ENCODE data around the gene SLIT3.

SLIT3 gene

GRCh38 chr5:168865968-168866367 lies 435.0 kb downstream of the SLIT3 start:
- no peaks in the 10 kb centered on the region for H3K4me1 ChIP-seq (ENCODE audit: low read length)
- no peak overlapping the region for H3K4me2 ChIP-seq (ENCODE audit: low read length)
- no peak overlapping the region for H3K9ac ChIP-seq (ENCODE audit: low read length)
- H3K36me3 ChIP-seq (replicated peaks; ENCODE audit: low read depth, low read length) = no peaks in the 10 kb centered on the region
- H3K79me2 ChIP-seq (ENCODE audit: low read length) = no peaks in the 10 kb centered on the region
- H3K9me3 ChIP-seq (ENCODE audit: insufficient read depth, low read length) = no peaks in the 10 kb centered on the region
- H3K27ac ChIP-seq (ENCODE audit: low read length) = no peak overlapping the region
- peaks cover 68% of the 10 kb centered on the region for H3K27me3 ChIP-seq (ENCODE audit: low read depth, low read length)
- no peak overlapping the region for H2AFZ ChIP-seq (ENCODE audit: low read depth, low read length)
- no peak overlapping the region for H3K4me3 ChIP-seq (ENCODE audit: low read length)
- no peaks in the 10 kb centered on the region for H4K20me1 ChIP-seq (ENCODE audit: insufficient read depth, low read length)
- TF ChIP-seq CTCF (IDR thresholded peaks at IDR 0.05; ENCODE audit: low read depth, low read length) (no peak), EZH2phosphoT487 (IDR thresholded peaks at IDR 0.05; ENCODE audit: low read depth) (no peak)

GRCh38 chr5:168863021-168863420 lies 437.9 kb downstream of the SLIT3 start:
- Histone ChIP-seq H3K9ac (ENCODE audit: low read length) (no peak overlapping the region), H4K20me1 (ENCODE audit: insufficient read depth, low read length) (no peaks in the 10 kb centered on the region), H3K4me2 (ENCODE audit: low read length) (no peak overlapping the region), H2AFZ (ENCODE audit: low read depth, low read length) (no peak overlapping the region), H3K9me3 (ENCODE audit: insufficient read depth, low read length) (no peaks in the 10 kb centered on the region), H3K4me1 (ENCODE audit: low read length) (no peaks in the 10 kb centered on the region), H3K27ac (ENCODE audit: low read length) (no peak overlapping the region), H3K36me3 (replicated peaks; ENCODE audit: low read depth, low read length) (no peaks in the 10 kb centered on the region), H3K4me3 (ENCODE audit: low read length) (no peak overlapping the region), H3K27me3 (ENCODE audit: low read depth, low read length) (peaks cover 73% of the 10 kb centered on the region), H3K79me2 (ENCODE audit: low read length) (no peaks in the 10 kb centered on the region)
- no peak for TF ChIP-seq CTCF (IDR thresholded peaks at IDR 0.05; ENCODE audit: low read depth, low read length)
- TF ChIP-seq EZH2phosphoT487 (IDR thresholded peaks at IDR 0.05; ENCODE audit: low read depth) = no peak

GRCh38 chr5:168860503-168860902 lies 440.4 kb downstream of the SLIT3 start:
- H3K79me2 ChIP-seq (ENCODE audit: low read length) = no peaks in the 10 kb centered on the region
- H3K4me1 ChIP-seq (ENCODE audit: low read length) = no peaks in the 10 kb centered on the region
- TF ChIP-seq EZH2phosphoT487 (IDR thresholded peaks at IDR 0.05; ENCODE audit: low read depth) (no peak), CTCF (IDR thresholded peaks at IDR 0.05; ENCODE audit: low read depth, low read length) (no peak)
- H3K36me3 ChIP-seq (replicated peaks; ENCODE audit: low read depth, low read length) = no peaks in the 10 kb centered on the region
- no peak overlapping the region for H2AFZ ChIP-seq (ENCODE audit: low read depth, low read length)
- H3K27me3 ChIP-seq (ENCODE audit: low read depth, low read length) = peaks cover 63% of the 10 kb centered on the region
- H3K9me3 ChIP-seq (ENCODE audit: insufficient read depth, low read length) = no peaks in the 10 kb centered on the region
- no peak overlapping the region for H3K27ac ChIP-seq (ENCODE audit: low read length)
- no peaks in the 10 kb centered on the region for H4K20me1 ChIP-seq (ENCODE audit: insufficient read depth, low read length)
- H3K4me2 ChIP-seq (ENCODE audit: low read length) = no peak overlapping the region
- no peak overlapping the region for H3K9ac ChIP-seq (ENCODE audit: low read length)
- no peak overlapping the region for H3K4me3 ChIP-seq (ENCODE audit: low read length)

- no peak overlapping the region for H3K27ac ChIP-seq (ENCODE audit: low read length)
- H3K9me3 ChIP-seq (ENCODE audit: insufficient read depth, low read length) = no peaks in the 10 kb centered on the region
- H3K79me2 ChIP-seq (ENCODE audit: low read length) = no peaks in the 10 kb centered on the region
- H3K27me3 ChIP-seq (ENCODE audit: low read depth, low read length) = peaks cover 60% of the 10 kb centered on the region
- no peak overlapping the region for H3K9ac ChIP-seq (ENCODE audit: low read length)
- H3K36me3 ChIP-seq (replicated peaks; ENCODE audit: low read depth, low read length) = no peaks in the 10 kb centered on the region
- H3K4me2 ChIP-seq (ENCODE audit: low read length) = no peak overlapping the region
- no peaks in the 10 kb centered on the region for H4K20me1 ChIP-seq (ENCODE audit: insufficient read depth, low read length)
- no peak overlapping the region for H2AFZ ChIP-seq (ENCODE audit: low read depth, low read length)
- no peaks in the 10 kb centered on the region for H3K4me1 ChIP-seq (ENCODE audit: low read length)
- no peak overlapping the region for H3K4me3 ChIP-seq (ENCODE audit: low read length)
- TF ChIP-seq CTCF (IDR thresholded peaks at IDR 0.05; ENCODE audit: low read depth, low read length) (no peak), EZH2phosphoT487 (IDR thresholded peaks at IDR 0.05; ENCODE audit: low read depth) (no peak)
Measured at GRCh38 chr5:168860081-168860480, 440.9 kb downstream of the SLIT3 start.
